GM19438 (cell line): ENCODE results near the gene ZNF335.
"Not testable (repeated sequence)": the region's sequence is repeated elsewhere in the genome, so short reads cannot be mapped to it uniquely, and the experiment has no call there.

Source experiments
- ATAC-seq: cut with Tn5 transposase; IDR thresholded peaks from one replicate; pipeline ENCODE4 v1.9.1; 2021; ENCODE audit warnings: low read depth; ENCODE audit not compliant: unreplicated experiment

ZNF335 gene

DNA sequence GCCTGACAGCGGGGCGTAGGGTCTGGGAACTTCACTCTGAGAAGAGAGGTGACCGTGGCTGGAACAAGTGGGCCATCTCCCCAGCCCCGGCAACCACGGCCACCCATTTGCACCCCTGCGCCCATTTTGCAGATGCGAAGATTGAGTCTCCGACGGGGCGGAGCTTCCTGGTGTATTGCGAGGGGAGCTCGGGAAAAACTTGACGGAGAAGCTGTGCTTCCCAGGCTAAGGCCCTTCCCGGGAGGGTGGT is 653 bp downstream of the ZNF335 start:
- no peak for ATAC-seq

DNA sequence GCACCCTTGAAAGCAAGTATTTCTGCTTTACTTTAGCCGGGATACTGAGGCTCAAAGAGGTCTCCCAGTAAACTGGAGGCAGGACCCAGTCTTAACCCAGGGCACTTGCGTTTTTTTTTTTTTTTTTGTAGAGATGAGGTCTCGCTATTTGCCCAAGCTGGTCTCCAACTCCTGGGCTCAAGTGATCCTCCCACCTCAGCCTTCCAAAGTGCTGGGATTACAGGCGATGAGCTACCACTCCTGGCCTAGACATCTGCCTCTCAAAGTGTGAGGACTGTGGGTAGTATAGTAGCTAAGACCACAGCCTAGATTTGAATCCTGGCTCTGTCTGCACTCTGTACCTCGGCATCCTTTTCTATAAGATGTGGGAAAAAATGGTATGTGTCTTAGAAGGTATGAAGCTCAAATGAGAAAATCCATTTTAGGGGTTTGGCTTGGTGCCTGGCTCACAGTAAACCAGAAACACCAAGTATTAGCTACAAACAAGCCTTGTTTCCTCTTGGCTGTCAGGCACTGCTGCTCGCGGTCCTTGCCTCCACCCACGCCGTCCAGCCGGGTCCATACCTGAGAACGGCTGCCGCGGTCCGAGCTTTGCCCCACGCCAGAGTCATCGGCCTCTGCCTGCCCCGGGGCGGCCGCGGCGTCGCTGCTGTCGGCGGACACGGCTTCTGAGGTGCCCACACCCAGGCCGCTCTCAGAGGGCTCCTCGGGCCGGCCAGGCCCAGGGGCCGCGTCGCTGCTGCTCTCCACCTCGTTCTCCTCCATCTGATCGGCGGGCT is 1.2 kb downstream of the ZNF335 start:
- ATAC-seq: no peak

DNA sequence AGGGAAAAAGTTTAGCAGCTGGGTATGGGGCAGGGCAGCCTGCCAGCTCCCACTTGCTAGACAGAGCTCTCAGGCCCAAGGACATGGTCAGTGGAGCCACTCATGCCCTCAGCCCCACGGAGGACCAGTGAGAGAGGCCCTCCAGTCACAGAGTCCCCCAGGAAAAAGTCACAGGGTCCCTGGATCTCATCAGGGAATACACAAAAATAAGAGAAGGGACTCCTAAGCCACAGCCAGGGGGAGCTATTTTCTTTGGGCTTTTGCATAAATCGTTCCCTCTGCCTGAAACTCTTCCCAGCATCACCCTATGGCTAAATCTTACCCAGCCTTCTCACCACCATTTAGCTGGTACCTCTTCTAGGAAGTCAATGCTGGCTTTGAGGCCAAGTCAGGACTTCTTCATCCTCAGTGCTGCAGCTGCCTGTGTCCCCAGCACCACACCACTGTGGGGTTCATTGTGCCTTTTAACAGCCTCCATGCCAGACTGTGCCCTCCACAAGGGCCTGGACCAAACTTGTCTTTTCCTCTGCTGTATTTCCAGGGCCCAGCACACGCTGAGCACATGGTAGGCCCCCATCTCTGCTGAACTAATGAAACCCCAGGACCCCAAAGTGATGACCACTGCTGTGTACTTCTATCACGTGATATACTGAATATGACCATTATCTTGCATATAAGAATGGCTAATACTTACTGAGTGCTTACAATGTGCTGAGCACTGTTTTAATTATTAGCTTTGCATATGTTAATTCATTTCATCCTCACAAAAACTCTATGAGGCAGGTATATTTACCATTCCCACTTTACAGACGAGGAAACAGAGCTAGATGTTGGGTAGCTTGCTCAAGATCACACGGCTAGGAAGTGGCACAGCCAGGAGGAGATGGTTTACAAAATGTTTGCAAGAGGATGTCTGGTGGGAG is 2.0 kb downstream of the ZNF335 start:
- ATAC-seq: no peak

- ATAC-seq: no peak
Observed at GRCh38 chr20:45968801-45969711, 2.9 kb downstream of the ZNF335 start.

DNA sequence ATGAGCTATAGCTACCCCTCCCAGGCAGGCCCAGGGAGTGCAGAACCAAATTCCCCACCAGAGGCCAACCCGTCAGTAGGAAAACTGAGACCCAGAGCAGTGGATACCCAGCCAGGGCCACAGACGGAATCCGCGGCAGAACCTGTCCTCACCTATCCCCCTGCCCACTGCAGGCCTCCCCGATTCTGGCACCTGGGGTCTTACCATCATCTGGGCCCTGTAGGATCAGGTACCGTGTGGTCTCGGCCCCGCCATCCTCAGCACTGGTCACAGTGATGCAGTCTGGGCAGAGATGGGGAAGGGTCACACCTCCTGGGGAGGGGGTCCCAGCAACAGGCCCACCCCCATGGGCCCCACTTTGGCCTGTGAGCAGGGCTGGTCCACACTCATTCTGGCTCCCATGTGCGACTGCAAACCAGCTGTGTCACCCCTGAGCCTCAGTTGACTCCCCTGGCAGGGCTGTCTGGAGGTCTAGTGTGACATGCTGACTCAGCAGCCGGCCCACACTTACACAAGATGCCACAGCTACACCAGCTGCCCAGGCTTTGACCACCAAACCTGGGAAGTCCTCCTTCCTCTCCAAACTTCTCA is 3.8 kb downstream of the ZNF335 start:
- no peak for ATAC-seq

DNA sequence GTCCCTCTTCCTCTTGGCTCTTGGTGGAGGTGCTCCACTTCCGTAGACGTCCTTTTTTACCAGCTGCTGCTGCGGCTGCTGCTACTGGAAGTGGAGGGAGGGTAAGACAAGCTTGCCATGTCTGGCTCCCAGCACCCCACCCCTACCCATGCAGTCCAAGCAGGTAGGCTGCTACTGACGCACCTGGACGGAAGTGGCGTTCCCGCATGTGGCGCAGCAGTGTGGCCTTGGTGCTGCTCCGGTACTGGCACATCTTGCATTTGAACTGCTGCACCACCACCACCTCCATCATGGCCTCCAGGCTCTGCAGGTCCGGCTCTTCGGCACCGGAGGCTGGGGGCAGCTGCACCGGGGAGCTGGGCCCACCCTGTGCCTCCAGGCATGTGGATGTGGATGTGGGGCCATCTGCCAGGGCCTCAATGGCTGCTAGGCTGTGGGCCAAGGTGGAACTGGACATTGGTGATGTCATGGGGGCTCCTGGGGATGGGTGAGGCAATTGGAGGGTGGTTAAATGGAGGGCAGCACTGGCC is 4.4 kb downstream of the ZNF335 start:
- no peak for ATAC-seq

DNA sequence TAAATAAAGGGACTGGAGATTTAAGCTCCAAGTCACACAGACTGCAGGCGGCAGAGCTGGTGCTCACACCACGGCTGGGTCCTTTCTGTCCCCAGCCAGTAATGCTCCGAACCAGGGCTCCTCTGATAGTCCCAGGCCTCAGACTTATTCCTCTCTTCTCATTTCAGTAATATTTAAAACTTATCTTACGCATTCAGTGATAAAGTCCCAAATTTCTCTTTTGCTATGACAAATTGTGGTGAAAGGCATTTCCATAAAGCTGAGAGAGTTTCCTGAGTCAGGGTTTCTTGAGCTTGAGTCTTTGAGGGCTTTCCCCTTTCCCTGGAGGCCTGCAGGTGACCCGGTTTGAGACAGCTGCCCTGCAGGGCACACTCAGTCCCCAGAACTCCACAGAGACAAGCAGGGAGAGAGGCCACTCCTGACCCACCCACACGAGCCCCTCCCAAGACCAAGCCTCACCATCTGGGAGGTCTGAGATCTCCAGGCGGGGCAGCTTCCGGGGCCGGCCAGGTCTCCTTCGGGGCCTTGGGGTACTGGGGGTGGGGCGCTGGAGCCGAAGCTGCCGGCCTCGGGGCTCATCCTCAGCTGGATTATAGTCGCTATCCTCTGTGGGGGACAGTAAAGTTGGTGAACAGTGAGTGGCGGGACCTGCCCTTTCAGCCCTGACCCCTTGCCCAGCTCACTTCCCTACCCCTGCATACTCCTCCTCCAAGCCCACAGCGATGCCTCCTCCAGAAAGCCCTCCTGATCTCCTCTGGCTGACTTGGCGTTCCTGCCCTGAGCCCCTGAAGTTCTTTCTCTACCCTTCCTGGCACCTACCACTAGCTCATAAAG is 6.6 kb downstream of the ZNF335 start:
- ATAC-seq: no peak

DNA sequence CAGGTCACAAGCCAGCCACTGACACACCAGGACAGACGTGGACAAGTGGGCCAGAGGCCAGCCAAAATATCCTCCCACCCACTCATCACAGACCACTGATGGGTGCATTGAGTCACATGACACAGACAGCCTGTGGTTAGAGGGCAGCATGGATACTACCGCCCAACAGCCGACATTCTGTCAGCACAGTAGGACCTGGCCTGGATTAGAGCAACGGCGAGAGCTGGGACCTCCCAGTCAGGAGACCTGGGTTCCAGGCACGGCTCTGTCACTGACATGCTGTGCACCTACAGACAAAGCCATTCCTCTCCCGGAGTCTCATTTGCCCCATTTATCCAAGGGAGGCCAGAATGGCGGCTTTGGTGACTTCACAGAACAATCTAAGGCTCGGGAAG is 8.0 kb downstream of the ZNF335 start:
- ATAC-seq: no peak

- ATAC-seq: no peak
Observed at GRCh38 chr20:45963059-45964005, 8.7 kb downstream of the ZNF335 start.

- ATAC-seq: no peak
Observed at GRCh38 chr20:45962031-45962755, 9.8 kb downstream of the ZNF335 start.

DNA sequence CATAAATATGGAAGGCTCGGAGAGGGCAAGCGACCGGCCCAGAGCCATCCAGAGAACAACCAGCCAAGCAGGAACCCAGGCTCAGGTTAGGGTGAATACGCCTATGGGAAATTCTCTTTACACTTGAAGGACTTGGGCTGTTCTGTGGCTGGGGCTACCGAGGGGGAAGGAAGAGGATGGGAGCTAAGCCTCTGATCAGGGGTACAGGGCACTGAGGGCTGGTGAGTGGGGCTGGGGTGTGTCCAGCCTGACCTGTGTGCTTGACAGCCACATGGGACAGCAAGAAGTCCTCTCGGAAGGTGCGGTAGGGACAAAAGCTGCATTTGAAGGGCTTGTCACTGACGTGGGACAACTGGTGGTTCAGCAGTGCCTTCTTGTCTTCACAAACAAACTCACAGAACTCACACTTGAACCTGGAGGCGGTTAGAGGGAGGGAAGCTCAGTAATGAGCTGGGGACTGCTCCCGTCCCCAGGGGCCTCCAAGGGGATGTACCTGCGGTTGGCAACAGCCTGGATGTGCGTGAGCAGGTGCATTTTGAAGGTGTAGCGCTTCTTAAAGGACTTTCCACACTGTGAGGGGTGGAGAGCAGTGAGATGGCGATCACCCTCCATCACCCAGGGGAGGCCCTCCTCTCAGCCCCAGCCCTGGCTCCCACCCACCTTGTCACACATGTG is 11.9 kb downstream of the ZNF335 start:
- no peak for ATAC-seq

- ATAC-seq: no peak
Observed at GRCh38 chr20:45959126-45959525, 12.9 kb downstream of the ZNF335 start.

DNA sequence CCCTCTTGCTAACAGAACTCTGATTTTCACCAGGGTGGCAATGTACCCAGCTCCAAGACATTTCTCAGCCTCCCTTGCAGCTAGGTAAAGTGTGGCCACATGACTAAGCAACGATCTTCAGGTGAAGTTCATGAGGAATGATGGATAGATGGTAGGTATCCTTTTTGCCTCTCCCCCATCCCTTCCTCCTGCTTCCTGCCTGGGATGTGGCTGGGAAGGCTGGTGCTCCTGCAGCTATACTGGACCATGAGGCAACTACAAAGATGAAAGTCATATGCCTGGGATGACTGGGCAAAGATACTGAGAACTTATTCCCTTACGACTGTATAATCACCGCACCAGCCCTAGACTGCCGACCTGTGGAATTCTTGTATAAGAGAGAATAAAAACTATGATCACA is 13.4 kb downstream of the ZNF335 start:
- ATAC-seq: no peak

- ATAC-seq: no peak
Observed at GRCh38 chr20:45957021-45957941, 14.7 kb downstream of the ZNF335 start.

DNA sequence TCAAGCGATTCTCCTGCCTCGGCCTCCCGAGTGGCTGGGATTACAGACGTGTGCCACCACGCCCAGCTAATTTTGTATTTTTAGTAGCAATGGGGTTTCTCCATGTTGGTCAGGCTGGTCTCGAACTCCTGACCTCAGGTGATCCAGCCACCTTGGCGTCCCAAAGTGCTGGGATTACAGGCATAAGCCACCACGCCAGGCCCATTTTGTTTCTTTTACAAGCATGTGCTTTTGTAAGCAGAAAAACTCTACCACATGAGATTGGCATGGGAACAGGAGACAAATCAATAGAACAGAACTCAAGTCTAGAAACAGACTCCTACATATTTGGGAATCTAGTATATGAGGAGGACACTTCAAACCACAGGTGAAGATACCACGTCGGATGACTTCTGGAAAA is 15.7 kb downstream of the ZNF335 start:
- not testable (repeated sequence) for ATAC-seq

GRCh38 chr20:45953672-45954071 is 18.3 kb downstream of the ZNF335 start:
- ATAC-seq: no peak
